A673 (cell line): ENCODE results near the gene FARP1. TPM values are rescaled to one million over a fixed set of nuclear protein-coding genes. Genes with fewer than 3 reads are reported as not detected.
A peak's percentile ranks its signal among the peaks of the same experiment; 100 is the strongest.

ENCODE experiments used
- BruUV-seq: library from RNA; stranded (reverse); fragments of 400-500 nt; replicated peaks from 2 replicates; lab custom pipeline; 2021; lab: Mats Ljungman, UMichigan
- CTCF ChIA-PET: fragments of 300-600 bp; sonication (Branson Sonifier 250); formaldehyde crosslinking; loops from one replicate; lab custom pipeline; 2022; ENCODE audit warnings: antibody characterized with exemption; lab: Charles Lee
- POLR2A ChIA-PET: fragments of 300-600 bp; sonication (Branson Sonifier 250); formaldehyde crosslinking; loops from one replicate; lab custom pipeline; 2022; ENCODE audit warnings: antibody characterized with exemption; ENCODE audit not compliant: low non-redundant PET; lab: Charles Lee
- DNase-seq: peaks from one replicate; pipeline ENCODE4 v3.0.0-alpha.2; 2015; ENCODE audit warnings: low spot score
- H3K27ac ChIP-seq: fragments of 200-600 bp; sonication (generic); 2 replicates; pipeline ENCODE4 v1.5.1; 2016; ENCODE audit warnings: mixed run types, low read depth, mild to moderate bottlenecking, mixed read lengths, antibody characterized with exemption, low read length; ENCODE audit not compliant: poor library complexity, severe bottlenecking
- H3K27me3 ChIP-seq: fragments of 200-600 bp; sonication (generic); replicated peaks from 2 replicates; pipeline ENCODE4 v1.6.1; 2017; ENCODE audit warnings: mixed run types, low read depth, mild to moderate bottlenecking, mixed read lengths, antibody characterized with exemption, low read length; ENCODE audit not compliant: insufficient read depth, poor library complexity
- H3K36me3 ChIP-seq: fragments of 200-600 bp; sonication (generic); 2 replicates; pipeline ENCODE4 v1.6.1; 2016; ENCODE audit warnings: mixed run types, mild to moderate bottlenecking, mixed read lengths, antibody characterized with exemption, low read length; ENCODE audit not compliant: insufficient read depth, poor library complexity, severe bottlenecking
- H3K4me1 ChIP-seq: fragments of 200-600 bp; sonication (generic); 2 replicates; pipeline ENCODE4 v1.6.1; 2017; ENCODE audit warnings: mixed run types, mild to moderate bottlenecking, mixed read lengths, antibody characterized with exemption, low read length; ENCODE audit not compliant: insufficient read depth, poor library complexity, severe bottlenecking
- H3K4me3 ChIP-seq: fragments of 200-600 bp; sonication (generic); 2 replicates; pipeline ENCODE4 v1.5.1; 2016; ENCODE audit warnings: low read depth, mixed run types, mild to moderate bottlenecking, mixed read lengths, low read length; ENCODE audit not compliant: poor library complexity, severe bottlenecking
- H3K9me3 ChIP-seq: fragments of 200-600 bp; sonication (generic); 2 replicates; pipeline ENCODE4 v1.6.1; 2016; ENCODE audit warnings: mixed run types, low read depth, mild to moderate bottlenecking, mixed read lengths, antibody characterized with exemption, low read length; ENCODE audit not compliant: poor library complexity, severe bottlenecking
- CTCF ChIP-seq: fragments of 300-800, 200-600 bp; sonication (generic); conservative IDR thresholded peaks from 2 replicates; pipeline ENCODE4 v1.5.1; 2017; ENCODE audit warnings: low read depth, mild to moderate bottlenecking, antibody characterized with exemption, low read length, moderate library complexity, mixed read lengths
- EZH2 ChIP-seq: fragments of 200-600 bp; sonication (generic); IDR thresholded peaks from 2 replicates; pipeline ENCODE4 v1.6.1; 2017; ENCODE audit warnings: borderline replicate concordance, low read depth, mild to moderate bottlenecking, mixed read lengths, antibody characterized with exemption, low read length; ENCODE audit not compliant: poor library complexity, severe bottlenecking
- intact Hi-C: fragments of 100-400 bp; cut with micrococcal nuclease; formaldehyde crosslinking; loops from one replicate; pipeline ENCODE4 v1.10.0; 2022; ENCODE audit not compliant: unreplicated experiment
- total RNA-seq: library from RNA; stranded (reverse); gene quantifications from 2 replicates; pipeline ENCODE4 v1.2.3, GENCODE V29; 2021

FARP1 gene
- total RNA-seq, 1 experiment from 2014 or later = 177 TPM

GRCh38 chr13:98100481-98100880 is 42.4 kb upstream of the FARP1 start:
- no peaks in the 10 kb centered on the region for H3K36me3 ChIP-seq
- CTCF ChIA-PET = no interaction called here
- no TSS peak for BruUV-seq

GRCh38 chr13:98103531-98103930 is 39.4 kb upstream of the FARP1 start:
- TF ChIP-seq CTCF (no peak), EZH2 (no peak)
- Histone ChIP-seq H3K9me3 (peaks cover 5% of the 10 kb centered on the region), H3K4me1 (no peaks in the 10 kb centered on the region), H3K27ac (no peak overlapping the region), H3K27me3 (no peaks in the 10 kb centered on the region), H3K4me3 (no peak overlapping the region), H3K36me3 (no peaks in the 10 kb centered on the region)
- BruUV-seq = no TSS peak
- intact Hi-C loops = no loop called here
- POLR2A ChIA-PET = no interaction called here
- CTCF ChIA-PET = no interaction called here
- DNase-seq = no peak

More at GRCh38 chr13:98100481-98100880, 42.4 kb upstream of the FARP1 start:
- Histone ChIP-seq H3K4me1 (no peaks in the 10 kb centered on the region), H3K27ac (no peak overlapping the region), H3K27me3 (no peaks in the 10 kb centered on the region), H3K9me3 (peaks cover 5% of the 10 kb centered on the region), H3K4me3 (no peak overlapping the region)
- intact Hi-C loops = no loop called here
- TF ChIP-seq EZH2 = no peak
- POLR2A ChIA-PET = no interaction called here
- no peak for DNase-seq

GRCh38 chr13:98103942-98104880 is 38.7 kb upstream of the FARP1 start:
- CTCF ChIA-PET = no interaction called here
- no peaks in the 10 kb centered on the region for H3K36me3 ChIP-seq
- POLR2A ChIA-PET = no interaction called here
- BruUV-seq = no TSS peak
- no peak overlapping the region for H3K27ac ChIP-seq
- H3K4me3 ChIP-seq = no peak overlapping the region
- H3K27me3 ChIP-seq = no peaks in the 10 kb centered on the region
- peaks cover 5% of the 10 kb centered on the region for H3K9me3 ChIP-seq
- intact Hi-C loops = no loop called here
- TF ChIP-seq EZH2 (no peak), CTCF (peak; percentile 34; the same call in 1 of the 2 replicates)
- H3K4me1 ChIP-seq = no peaks in the 10 kb centered on the region
- DNase-seq = peak; percentile 41
